ENCODE data around the gene UBE2N.
"Not testable (repeated sequence)": the region's sequence is repeated elsewhere in the genome, so short reads cannot be mapped to it uniquely, and the experiment has no call there.

The UBE2N gene

GRCh38 chr12:93411060-93411459 is 30.7 kb downstream of the UBE2N start:
- DNase-seq (ENCODE audit: low spot score) = not testable (repeated sequence)

DNA sequence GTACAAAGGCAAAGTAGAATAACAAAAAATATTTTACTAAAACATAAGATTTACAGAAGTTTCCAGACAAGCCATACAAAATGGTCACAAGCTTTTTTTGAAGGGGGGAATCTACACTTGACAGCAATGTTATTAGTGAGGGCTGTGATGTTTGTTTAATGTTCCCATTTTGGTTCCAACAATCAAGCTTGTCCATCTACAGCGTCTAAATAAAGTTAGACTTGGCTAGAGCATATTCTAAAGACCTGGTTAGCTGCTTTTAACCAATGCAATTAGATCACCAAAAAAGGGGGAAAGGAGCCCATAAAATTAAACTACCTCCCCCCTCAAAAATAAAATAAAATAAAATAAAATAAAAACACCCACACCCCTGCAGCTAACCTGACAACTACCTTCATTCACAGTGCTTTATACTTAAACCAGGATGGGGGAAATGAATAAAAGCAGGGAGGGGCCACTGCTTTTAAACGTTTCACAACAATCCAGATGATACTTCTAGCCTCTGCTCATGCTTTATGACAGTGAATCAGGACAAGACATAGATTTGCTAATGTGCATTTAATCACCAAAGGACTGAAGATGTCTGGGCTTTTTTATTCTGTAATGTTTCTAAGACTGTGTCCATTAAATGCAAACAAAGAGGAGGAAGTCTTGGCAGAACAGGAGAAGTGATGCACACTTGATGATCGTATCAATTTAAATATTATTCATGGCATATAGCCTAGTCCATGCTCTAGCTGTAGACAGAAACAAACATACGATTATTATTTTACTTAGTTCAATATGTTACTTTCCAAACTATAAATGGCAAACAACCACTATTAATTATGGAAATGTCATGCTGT is 32.2 kb downstream of the UBE2N start:
- DNase-seq (ENCODE audit: low spot score) = not testable (repeated sequence)

DNA sequence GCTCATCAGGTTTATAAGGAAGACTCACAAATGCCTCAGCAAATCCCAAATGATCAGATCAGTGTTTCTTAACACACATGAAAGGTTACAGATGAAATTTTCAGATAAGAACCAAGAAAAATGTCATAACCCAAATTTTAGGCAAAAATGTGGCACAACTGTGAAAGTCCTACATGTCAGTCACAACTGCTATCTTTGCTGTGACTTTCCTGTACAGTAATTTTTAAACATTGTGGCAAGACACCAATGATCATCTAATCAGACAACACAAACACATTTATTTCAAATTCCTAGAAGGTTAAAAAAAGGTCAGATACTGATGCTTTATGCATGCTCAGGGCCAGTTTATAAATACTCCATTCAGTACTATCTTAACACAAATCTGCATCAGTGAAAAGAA is 32.9 kb downstream of the UBE2N start:
- no peak for DNase-seq (ENCODE audit: low spot score)

GRCh38 chr12:93407963-93408283 is 33.8 kb downstream of the UBE2N start:
- no peak for DNase-seq (ENCODE audit: low spot score)

GRCh38 chr12:93407054-93407962 is 34.4 kb downstream of the UBE2N start:
- no peak for DNase-seq (ENCODE audit: low spot score)

DNA sequence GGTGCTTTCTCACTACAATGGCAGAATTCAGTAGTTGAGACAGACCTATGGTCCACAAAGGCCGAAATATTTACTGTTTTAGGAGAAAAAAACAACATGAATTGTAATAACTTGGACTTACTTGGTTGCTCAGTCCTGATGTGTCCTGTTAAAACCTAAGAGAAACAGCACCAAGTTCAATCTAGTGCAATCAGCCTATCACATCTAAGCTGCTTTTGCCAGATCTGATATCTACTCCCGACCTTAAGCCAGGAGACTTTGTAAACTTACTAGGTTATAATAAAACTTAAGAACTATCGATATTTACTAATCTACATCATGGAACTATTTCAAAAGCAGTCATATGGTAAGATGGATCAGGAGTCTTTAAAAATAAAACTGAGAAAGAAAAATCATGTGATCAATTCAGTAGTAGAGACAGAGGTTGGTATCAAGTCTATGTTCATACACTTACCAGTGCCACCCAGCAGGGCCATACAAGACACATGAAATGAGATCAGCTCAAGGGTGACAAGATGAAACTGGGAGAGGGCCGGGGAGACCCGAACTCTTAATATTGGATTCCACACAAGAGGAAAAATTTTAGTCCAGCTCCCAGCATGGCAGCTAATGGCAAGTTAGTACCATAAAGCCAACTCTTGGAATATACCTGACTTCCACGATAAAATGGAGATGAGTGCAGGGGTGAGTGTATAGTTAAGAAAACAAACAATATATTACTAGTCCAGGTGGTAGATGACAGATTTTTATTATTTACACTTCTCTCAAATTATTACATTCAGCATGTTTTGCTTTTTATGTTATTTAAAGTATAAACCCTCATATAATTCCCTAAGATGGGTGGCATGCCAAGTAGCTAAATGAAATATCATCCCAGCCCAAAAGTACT is 36.5 kb downstream of the UBE2N start:
- DNase-seq (ENCODE audit: low spot score) = no peak

DNA sequence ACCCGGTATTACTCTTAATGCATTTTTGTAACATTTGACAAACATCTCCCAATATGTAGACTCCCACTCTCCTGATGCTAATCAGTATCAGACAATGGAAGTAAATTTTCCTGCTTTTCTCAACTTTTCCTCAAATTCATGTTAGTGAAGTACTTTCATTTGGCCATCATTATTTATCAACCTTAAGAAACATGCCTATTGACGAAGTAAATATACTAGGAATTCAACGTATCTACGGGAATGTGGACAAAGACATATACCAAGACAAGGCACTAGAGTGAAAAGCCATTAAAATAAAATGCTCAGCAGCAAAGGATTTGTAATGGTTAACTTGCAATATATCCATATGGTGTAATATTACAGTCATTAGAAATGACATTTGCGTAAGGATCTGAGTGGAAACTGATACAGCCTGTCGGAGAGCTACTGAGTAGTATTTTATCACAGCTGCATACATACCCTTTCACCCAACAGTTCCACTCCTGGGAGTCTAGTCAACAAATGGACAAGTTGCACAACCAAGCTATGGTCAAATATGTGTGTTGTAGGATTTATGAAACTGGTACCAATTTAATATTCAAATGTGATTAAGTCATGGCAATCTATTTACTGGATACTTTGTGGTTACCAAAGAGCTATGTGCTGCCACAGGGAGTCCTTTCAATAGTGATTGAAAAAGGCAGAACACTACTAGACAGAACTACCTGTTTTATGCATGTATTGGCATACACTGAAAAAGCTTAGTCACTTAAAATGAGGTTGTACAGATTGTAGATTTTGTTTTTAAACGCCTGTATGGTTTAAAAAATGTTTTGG is 37.6 kb downstream of the UBE2N start:
- no peak for DNase-seq (ENCODE audit: low spot score)

GRCh38 chr12:93402333-93403311 is 39.1 kb downstream of the UBE2N start:
- no peak for DNase-seq (ENCODE audit: low spot score)

GRCh38 chr12:93399183-93399863 is 42.4 kb downstream of the UBE2N start:
- not testable (repeated sequence) for DNase-seq (ENCODE audit: low spot score)

DNA sequence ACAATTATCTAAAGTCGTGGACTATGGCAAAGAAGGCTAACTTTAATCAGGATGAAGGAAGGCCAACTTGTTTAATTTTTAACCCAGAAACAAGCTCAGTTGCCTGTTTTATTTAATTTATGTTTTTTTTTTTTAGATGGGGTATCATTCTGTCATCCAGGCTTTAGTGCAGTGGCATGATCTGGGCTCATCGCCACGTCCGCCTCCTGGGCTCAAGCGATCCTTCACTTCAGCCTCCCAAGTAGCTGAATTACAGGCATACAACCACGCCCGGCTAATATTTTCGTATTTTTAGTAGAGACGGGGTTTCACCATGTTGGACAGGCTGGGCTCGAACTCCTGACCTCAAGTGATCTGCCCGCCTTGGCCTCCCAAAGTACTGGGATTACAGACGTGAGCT is 44.3 kb downstream of the UBE2N start:
- DNase-seq (ENCODE audit: low spot score) = no peak

DNA sequence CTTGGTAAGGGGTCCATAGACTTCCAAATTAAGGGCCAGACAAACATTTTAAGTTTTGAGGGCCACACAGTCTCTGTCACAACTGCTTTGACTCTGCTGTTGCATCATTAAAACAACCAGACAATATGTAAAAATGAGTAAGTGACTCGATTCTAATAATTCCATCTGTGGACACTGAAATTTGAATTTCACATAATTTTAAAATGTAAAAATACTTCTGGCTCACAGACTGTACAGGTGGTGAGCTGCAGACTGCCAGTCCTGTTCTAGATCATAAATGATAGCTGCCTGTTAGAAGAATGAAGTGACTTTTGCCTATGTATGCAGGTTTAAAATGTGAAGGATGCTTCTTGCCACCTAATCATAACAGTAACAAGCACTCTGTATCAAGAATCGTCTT is 48.3 kb downstream of the UBE2N start:
- DNase-seq (ENCODE audit: low spot score) = no peak

DNA sequence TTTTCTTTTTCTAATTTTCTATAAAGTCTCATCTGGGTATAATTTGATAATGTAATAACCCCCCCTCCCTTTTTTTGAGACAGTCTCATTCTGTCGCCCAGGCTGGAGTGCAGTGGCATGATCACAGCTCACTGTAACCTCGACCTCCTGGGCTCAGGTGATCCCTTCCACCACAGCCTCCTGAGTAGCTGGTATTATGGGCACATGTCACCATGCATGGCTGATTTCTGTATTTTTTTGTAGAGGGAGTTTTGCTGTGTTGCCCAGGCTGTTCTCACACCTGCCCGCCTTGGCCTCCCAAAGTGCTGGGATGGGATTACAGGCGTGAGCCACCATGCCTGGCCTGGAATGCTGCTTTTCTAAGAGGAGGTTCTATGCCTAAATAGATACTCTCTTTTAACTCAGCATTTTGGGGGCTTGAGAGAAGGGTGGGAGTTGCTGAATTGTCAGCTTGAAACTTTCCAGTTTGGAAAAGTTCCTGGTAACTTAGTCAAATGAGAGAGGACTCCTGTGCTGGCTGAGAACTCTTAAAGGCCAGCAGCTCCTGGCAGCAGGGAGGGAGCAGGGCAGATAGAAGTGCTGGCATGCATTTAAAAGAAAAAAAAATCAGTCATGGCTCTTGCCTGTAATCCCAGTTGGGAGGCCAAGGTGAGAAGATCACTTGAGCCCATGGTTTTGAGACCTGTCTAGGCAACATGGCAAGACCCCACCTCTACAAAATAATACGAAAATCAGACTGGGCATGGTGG is 51.0 kb downstream of the UBE2N start:
- DNase-seq (ENCODE audit: low spot score) = no peak

- DNase-seq (ENCODE audit: low spot score) = no peak
Observed at GRCh38 chr12:93390031-93390430, 51.7 kb downstream of the UBE2N start.

DNA sequence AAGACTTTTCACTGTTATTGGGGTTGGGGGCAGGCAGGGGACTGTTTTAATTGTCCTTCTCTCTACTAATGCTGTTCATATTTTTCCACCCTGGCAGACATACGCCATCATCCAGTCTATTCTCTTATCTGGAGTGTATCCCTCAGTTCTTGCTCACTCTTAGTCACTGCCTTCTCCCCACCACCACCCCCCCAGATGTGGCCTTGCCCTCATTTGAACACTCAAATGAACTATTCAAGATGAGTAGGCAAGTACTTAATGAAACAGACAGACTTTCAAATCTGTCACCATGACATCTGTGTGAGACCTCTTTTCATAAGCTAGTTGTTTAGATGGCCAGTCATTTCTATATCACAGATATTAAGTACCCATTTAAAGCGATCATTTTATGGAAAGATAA is 54.0 kb downstream of the UBE2N start:
- DNase-seq (ENCODE audit: low spot score) = no peak

DNA sequence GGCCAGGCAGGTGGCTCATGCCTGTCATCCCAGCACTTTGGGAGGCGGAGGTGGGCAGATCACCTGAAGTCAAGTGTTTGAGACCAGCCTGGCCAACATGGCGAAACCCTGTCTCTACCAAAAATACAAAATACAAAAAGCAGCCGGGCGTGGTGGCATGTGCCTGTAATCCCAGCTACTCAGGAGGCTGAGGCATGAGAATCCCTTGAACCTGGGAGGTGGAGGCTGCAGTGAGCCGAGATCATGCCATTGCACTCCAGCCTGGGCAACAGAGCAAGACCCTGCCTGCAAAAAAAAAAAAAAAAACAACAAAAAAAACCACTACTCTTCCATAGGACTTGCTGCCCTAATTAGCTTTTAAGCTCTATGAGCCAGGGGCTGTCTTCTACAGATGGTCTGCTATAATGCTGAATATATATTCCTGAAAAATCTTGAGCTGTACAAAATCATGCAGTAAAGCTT is 59.7 kb downstream of the UBE2N start:
- not testable (repeated sequence) for DNase-seq (ENCODE audit: low spot score)

- no peak for DNase-seq (ENCODE audit: low spot score)
Observed at GRCh38 chr12:93381161-93381975, 60.4 kb downstream of the UBE2N start.

GRCh38 chr12:93380480-93381121 is 61.1 kb downstream of the UBE2N start:
- no peak for DNase-seq (ENCODE audit: low spot score)

Measured in putamen (tissue), 1 donor.